CD4-positive, alpha-beta T cell treated with Interleukin-2 at 100 ng/mL for 4 hours (primary cell): ENCODE results near the gene POLR3A.
"Not testable (repeated sequence)": the region's sequence is repeated elsewhere in the genome, so short reads cannot be mapped to it uniquely, and the experiment has no call there.

ENCODE experiments used
- DNase-seq: peaks from one replicate; pipeline ENCODE4 v3.0.0-alpha.2; 2020; ENCODE audit warnings: low spot score

Gene POLR3A

GRCh38 chr10:78029269-78030226, at the start of gene POLR3A:
Gene POLR3A (minus strand): TSS chr10:78029515. CDS start chr10:78029407, 108 bp downstream.
- DNase-seq = peak; percentile 94

- DNase-seq = no peak
Observed at GRCh38 chr10:78078539-78079330, 49.4 kb upstream of the POLR3A start.

- DNase-seq = not testable (repeated sequence)
Observed at GRCh38 chr10:78075806-78076205, 46.5 kb upstream of the POLR3A start.

- DNase-seq = no peak
Observed at GRCh38 chr10:78072504-78072903, 43.2 kb upstream of the POLR3A start.

- DNase-seq = no peak
Observed at GRCh38 chr10:78071857-78072179, 42.5 kb upstream of the POLR3A start.

- no peak for DNase-seq
Observed at GRCh38 chr10:78071140-78071856, 42.0 kb upstream of the POLR3A start.

GRCh38 chr10:78070726-78071125, 41.4 kb upstream of the POLR3A start:
- DNase-seq = no peak

GRCh38 chr10:78070064-78070463, 40.7 kb upstream of the POLR3A start:
- not testable (repeated sequence) for DNase-seq

GRCh38 chr10:78069151-78069550, 39.8 kb upstream of the POLR3A start:
- no peak for DNase-seq

GRCh38 chr10:78066728-78067430, 37.6 kb upstream of the POLR3A start:
- DNase-seq = no peak

- DNase-seq = no peak
Observed at GRCh38 chr10:78066012-78066411, 36.7 kb upstream of the POLR3A start.

GRCh38 chr10:78065611-78066010, 36.3 kb upstream of the POLR3A start:
- no peak for DNase-seq

- not testable (repeated sequence) for DNase-seq
Observed at GRCh38 chr10:78064919-78065318, 35.6 kb upstream of the POLR3A start.

GRCh38 chr10:78063236-78063635, 33.9 kb upstream of the POLR3A start:
- DNase-seq = no peak

GRCh38 chr10:78062296-78062695, 33.0 kb upstream of the POLR3A start:
- no peak for DNase-seq

GRCh38 chr10:78059906-78060702, 30.8 kb upstream of the POLR3A start:
- no peak for DNase-seq

- no peak for DNase-seq
Observed at GRCh38 chr10:78058562-78058961, 29.2 kb upstream of the POLR3A start.

GRCh38 chr10:78053211-78053868, 24.0 kb upstream of the POLR3A start:
- DNase-seq = no peak

GRCh38 chr10:78049851-78050250, 20.5 kb upstream of the POLR3A start:
- DNase-seq = no peak

- peak; percentile 79 for DNase-seq
Observed at GRCh38 chr10:78047314-78047891, 18.1 kb upstream of the POLR3A start.
